Pericardium fibroblast (primary cell): Measurements from ENCODE around the gene SKIDA1. TPM values are rescaled to one million over a fixed set of nuclear protein-coding genes. Genes with fewer than 3 reads are reported as not detected.

Experiments used
- total RNA-seq: library from RNA; depleted of rRNA; stranded (reverse); fragments of >200 nt; gene quantifications from 2 replicates; pipeline ENCODE4 v1.2.3, GENCODE V29; 2015

SKIDA1 gene
- total RNA-seq = 1.4 and 4.0 TPM in 2 replicates

DNA sequence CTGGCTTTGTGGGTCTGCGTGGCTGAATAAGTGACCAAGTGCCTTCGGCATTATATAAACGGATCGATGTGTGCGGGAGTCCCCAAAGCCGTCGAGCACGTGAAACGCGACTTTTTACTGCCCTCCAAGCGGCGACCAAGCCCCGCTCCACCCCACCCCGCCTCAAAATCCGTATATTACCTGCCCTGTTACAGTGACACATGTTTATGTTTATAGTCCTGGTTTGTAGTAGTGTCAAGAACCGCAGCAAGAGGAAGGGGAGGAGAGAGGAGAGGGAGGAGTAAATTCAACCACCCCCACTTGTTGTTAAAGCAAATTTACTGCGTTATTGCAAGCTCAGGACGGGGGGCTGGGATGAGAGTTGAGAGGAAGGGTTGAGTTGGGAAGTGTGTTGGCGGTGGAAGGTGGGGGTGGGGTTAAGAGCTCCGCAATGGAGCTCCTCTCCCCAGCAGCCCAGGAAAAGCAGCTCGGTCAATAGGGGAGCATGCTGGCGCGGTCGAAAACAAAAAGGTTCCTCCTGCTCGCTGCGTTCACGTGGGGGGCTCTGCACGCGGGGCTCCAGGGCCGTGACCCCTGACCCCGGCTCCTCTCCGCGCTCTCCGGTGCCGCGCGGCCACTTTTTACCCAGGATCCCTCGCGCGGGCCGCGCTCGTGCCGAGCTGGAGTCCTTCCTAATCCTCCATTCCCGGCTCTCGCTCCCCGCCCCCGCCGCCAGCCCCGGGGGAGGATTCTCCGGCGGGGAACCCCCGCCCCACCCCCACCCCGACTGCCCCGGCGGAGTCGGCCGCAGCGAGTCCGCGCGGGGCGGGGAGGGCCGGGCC is at the start of gene SKIDA1:
SKIDA1 (minus strand) TSS at position 316 of the 821 bp plus-strand sequence. CDS start 7,860 bp downstream, outside the sequence.

DNA sequence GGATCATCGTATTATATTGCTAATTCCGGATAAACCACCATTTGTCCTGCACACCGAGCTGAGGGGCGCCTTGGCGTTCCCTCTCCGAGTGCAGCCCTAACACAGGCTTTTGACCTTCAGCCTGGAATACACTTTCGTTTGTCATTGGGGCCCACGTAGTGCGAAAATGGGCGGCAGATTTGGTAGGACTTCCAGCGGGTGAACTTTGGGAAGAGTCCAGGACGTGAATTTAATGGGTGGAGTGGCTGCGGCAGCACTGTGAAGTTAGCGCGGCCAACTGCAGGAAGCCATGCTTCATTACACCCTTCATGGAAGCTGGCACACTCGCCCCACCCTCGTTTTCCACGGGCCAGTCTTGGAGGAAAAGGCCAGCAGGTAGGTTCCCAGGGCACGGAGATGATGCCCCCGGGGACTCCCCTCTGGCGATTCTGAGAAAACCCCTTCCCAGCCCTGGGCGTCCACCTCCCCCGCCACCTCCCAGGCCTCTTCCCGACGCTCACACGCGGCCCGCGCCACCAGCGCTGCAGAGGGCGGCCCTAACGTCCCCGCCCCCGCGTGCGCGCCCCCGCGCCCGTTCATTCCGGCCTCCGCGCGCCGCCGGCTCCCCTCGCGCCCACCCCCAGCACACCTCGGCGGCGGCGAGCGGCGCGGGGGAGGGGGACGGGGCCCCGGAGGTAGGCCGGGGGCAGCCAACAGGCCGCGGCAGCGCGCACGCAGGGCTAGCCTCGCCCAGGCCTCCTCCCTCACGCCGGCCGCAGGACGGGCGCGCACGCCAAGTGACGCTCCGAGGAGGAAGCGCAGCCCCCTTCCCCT is 8.2 kb upstream of the SKIDA1 start, which contains the start of gene MLLT10:
MLLT10 (plus strand) TSS at position 766 of the 813 bp plus-strand sequence. CDS start 413 bp downstream, outside the sequence.

Other genes starting within 250 kb of the SKIDA1 start
- 14.8 and 40.5 TPM in 2 replicates for gene MLLT10, start 8.6 kb upstream of the SKIDA1 start, total RNA-seq